Embryonic facial prominence (tissue), 1 donor: Measurements from ENCODE around the gene IQGAP3.

Source experiments
- DNase-seq: peaks from one replicate; pipeline ENCODE4 v3.0.0-alpha.2; 2016; ENCODE audit errors: extremely low spot score

IQGAP3 gene

DNA sequence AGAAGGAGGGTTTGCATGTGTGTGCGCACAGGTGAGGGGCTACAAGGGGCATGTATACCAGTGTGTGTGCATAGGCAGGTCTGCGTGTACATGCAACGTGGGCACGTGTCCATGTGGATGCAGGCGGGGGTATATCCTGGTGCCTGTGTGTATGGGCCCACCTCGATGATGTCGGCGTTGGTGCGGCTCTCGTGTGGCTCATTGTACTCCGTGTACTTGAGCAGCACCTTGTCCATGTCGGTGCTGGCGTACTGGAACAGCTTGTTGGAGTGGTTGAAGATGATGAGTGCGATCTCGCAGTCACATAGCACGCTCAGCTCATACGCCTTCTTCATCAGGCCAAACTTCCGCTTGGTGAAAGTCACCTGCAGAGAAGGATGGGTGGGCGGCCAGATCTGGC is 90.1 kb downstream of the IQGAP3 start:
- DNase-seq, result no peak

DNA sequence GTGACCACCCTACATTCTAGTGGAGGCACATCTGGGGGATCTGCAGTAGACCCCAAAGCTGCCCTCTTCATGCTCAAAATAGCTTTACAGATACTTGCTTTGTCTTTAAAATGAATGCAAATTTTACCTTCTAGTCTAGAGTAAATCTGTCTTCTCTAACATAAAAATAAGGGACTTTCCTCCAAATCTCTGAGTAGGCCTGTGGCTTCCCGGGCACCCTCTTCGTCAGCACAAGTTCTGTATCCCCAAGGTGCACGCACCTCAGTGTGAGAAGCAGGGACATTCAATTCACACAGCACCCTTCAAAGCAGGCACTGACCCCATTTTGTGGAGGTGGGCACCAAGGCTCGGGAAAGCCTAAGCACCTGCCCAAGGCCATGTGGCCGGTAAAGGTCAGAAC is 90.8 kb downstream of the IQGAP3 start:
- DNase-seq, result no peak

GRCh38 chr1:156480411-156481192 is 91.8 kb downstream of the IQGAP3 start:
- no peak for DNase-seq

GRCh38 chr1:156480016-156480370 is 92.4 kb downstream of the IQGAP3 start:
- no peak for DNase-seq

DNA sequence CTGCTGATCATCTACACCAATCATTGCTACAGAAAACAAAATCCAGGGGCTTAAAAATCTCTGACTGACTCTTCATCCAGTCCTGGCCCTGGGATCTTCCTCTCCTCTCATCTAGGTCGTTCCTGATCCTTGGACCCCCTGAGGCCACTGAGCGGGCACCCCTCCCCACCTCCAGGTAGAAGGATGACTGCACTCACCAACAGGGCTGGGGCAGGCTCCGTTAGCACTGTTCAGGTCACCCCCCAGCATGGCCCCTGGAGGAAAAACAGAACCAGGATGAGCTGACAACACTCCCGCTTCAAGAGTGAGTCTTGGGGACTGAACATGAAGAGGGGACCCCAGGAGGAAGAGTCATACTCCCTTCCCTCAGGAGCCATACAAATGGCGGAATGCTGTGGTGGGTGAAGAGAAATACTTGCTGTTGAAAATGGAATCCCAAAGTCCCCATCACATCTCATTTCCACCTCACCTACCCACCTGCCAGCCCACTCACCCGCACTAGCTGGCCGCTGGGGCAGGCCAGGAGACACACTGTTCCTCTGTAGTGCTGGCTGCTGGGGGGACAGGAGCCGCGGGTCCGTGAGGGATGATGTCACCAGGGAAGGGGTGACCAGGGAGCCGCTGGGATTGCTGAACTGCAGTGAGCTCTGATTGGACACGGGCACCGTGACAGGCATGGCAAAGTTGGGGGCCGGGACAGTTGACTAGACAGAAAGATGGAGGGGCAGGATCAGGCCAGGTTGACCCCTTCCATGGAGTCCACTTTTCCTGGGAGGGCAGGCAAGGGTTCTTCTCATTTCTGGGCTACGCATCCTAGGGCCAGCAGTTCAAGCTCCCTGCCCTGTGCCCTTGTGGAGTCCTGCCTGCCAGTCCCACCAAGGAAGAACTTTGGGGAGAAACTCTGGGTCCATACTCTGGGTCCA is 93.0 kb downstream of the IQGAP3 start:
- DNase-seq, result no peak

GRCh38 chr1:156478250-156478627 is 94.1 kb downstream of the IQGAP3 start:
- no peak for DNase-seq

- DNase-seq, result no peak
Measured at GRCh38 chr1:156477526-156478249, 94.7 kb downstream of the IQGAP3 start.

GRCh38 chr1:156476501-156477298 is 95.7 kb downstream of the IQGAP3 start:
- no peak for DNase-seq

GRCh38 chr1:156475568-156476500 is 96.5 kb downstream of the IQGAP3 start:
- DNase-seq, result no peak
